Measurements from ENCODE around the gene XPO1.
A peak's percentile ranks its signal among the peaks of the same experiment; 100 is the strongest.
"Not testable (repeated sequence)": the region's sequence is repeated elsewhere in the genome, so short reads cannot be mapped to it uniquely, and the experiment has no call there.

Gene XPO1, protein sequence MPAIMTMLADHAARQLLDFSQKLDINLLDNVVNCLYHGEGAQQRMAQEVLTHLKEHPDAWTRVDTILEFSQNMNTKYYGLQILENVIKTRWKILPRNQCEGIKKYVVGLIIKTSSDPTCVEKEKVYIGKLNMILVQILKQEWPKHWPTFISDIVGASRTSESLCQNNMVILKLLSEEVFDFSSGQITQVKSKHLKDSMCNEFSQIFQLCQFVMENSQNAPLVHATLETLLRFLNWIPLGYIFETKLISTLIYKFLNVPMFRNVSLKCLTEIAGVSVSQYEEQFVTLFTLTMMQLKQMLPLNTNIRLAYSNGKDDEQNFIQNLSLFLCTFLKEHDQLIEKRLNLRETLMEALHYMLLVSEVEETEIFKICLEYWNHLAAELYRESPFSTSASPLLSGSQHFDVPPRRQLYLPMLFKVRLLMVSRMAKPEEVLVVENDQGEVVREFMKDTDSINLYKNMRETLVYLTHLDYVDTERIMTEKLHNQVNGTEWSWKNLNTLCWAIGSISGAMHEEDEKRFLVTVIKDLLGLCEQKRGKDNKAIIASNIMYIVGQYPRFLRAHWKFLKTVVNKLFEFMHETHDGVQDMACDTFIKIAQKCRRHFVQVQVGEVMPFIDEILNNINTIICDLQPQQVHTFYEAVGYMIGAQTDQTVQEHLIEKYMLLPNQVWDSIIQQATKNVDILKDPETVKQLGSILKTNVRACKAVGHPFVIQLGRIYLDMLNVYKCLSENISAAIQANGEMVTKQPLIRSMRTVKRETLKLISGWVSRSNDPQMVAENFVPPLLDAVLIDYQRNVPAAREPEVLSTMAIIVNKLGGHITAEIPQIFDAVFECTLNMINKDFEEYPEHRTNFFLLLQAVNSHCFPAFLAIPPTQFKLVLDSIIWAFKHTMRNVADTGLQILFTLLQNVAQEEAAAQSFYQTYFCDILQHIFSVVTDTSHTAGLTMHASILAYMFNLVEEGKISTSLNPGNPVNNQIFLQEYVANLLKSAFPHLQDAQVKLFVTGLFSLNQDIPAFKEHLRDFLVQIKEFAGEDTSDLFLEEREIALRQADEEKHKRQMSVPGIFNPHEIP (N-terminal part only)

DNA sequence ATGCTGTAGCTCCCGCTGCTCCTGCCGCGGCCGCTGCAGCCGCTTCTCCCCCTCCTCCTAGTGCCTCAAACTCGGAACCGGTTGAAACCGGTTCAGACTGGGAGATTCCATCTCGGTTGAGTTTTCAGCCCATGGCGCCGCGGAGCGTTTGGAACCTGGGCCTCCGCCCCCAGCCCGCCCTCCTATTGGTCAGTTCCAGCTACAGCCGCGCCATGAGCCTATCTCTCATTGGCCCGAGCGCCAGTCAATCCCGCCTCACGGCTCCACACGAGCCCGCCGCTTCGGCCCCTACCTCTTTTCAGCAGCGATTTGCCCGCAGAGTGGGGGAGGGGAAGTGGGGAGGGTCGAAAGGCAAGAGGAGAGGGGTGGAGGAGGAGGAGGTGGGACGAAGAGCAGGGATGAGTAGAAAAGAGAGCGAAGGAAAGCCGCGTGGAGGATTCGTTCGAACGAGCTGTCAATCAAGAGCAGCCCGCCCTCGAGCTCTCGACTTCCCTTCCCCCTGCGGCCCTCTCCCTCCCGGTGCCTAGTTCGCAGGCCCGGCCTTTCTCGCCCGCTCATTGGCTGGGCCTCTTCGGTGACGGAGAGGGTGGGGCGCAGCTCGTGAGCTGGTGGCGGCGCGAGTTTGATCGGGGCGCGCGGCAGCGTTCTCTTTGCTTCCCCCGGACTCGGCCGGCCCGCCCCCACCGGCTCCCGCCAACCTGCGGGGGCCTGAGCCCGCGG, at the start of gene XPO1:
TSS of gene XPO1 (minus strand) at position 157 of the 720 bp plus-strand sequence. CDS start 4,459 bp downstream, outside the sequence.
- peak within 1 kb of the TSS; percentile 95 for H3K4me3 Mint-ChIP-seq
- peak within 1 kb of the TSS; percentile 100 for H3K27ac Mint-ChIP-seq
- H3K4me1 Mint-ChIP-seq (ENCODE audit: low read depth) = peaks cover 29% of the 10 kb centered on the region
- peak; percentile 99 for DNase-seq (ENCODE audit: low spot score)
- H3K27me3 Mint-ChIP-seq (ENCODE audit: low read depth) = peaks cover 6% of the 10 kb centered on the region
- peaks cover 17% of the 10 kb centered on the region for H3K36me3 Mint-ChIP-seq (ENCODE audit: low read depth)
- H3K9me3 Mint-ChIP-seq = no peaks in the 10 kb centered on the region

DNA sequence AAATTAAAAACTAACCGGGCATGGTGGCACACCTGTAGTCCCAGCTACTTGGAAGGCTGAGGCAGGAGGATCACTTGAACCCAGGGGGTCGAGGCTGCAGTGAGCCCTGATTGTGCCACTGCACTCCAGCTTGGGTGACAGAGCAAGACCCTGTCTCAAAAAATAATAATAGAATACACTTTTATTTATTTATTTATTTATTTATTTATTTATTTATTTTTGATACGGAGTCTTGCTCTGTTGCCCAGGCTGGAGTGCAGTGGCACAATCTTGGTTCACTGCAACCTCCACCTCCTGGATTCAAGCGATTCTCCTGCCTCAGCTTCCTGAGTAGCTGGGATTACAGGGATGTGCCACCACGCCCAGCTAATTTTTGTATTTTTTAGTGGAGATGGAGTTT, 48.8 kb upstream of the XPO1 start:
- DNase-seq (ENCODE audit: low spot score); H3K4me3 Mint-ChIP-seq; H3K9me3 Mint-ChIP-seq; H3K27ac Mint-ChIP-seq; H3K4me1 Mint-ChIP-seq (ENCODE audit: low read depth); H3K36me3 Mint-ChIP-seq (ENCODE audit: low read depth); H3K27me3 Mint-ChIP-seq (ENCODE audit: low read depth): not testable (repeated sequence)

DNA sequence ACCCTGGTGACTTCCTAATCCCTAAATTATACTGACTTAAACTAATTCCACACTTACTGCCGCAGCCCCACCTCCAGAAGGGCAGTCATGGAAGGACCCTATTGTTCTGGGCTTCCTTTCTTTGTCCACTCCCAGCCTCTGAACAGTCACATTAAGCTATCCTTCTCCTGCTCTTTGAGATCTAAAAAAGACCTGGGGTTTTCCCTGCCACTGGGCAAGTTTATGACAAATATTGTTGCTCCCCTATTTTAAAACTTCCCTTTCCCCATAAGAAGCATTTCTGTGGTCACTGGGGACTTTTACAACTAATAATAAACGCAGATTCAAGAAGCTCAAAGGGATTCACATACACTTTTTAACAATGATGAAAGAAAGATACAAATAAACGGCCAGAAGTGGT, 47.2 kb upstream of the XPO1 start:
- H3K27ac Mint-ChIP-seq = no peak overlapping the region
- no peaks in the 10 kb centered on the region for H3K9me3 Mint-ChIP-seq
- H3K27me3 Mint-ChIP-seq (ENCODE audit: low read depth) = peaks cover 2% of the 10 kb centered on the region
- no peak for DNase-seq (ENCODE audit: low spot score)
- H3K36me3 Mint-ChIP-seq (ENCODE audit: low read depth) = no peaks in the 10 kb centered on the region
- no peaks in the 10 kb centered on the region for H3K4me1 Mint-ChIP-seq (ENCODE audit: low read depth)
- H3K4me3 Mint-ChIP-seq = no peak overlapping the region

DNA sequence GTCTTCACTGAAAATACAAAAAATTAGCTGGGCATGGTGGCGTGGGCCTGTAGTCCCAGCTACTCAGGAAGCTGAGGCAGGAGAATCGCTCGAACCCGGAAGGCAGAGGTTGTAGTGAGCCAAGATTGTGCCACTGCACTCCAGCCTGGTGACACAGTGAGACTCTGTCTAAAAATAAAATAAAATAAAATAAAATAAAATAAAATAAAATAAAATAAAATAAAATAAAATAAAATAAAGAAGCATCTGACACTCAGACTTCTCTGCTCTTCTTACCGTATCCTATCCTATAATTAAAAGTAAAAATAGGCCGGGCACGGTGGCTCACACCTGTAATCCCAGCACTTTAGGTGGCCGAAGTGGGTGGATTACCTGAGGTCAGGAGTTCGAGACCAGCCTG, 46.2 kb upstream of the XPO1 start:
- not testable (repeated sequence) for H3K27ac Mint-ChIP-seq

DNA sequence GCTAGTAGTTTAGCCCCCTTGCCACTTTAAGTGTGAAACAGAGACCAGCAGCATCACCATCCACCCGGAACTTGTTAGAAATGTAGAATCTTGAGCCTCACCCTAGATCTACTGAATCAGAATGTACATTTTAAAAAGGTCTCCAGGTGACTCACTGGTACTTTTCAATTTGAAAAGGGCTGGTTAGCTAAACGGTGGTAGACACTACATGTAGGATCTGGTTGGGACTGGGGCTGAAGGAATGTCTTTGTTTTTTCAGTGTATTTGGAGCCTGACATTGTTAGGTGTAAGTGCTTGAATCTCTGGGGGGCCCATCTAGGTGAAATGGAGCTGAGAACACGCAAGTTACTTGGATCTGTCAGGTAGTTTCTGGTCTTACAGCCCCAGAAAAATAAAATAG, 44.0 kb upstream of the XPO1 start:
- no peak overlapping the region for H3K27ac Mint-ChIP-seq
- H3K27me3 Mint-ChIP-seq (ENCODE audit: low read depth) = no peaks in the 10 kb centered on the region
- H3K4me3 Mint-ChIP-seq = no peak overlapping the region

More for the DNA sequence above, 46.2 kb upstream of the XPO1 start:
- not testable (repeated sequence) for H3K36me3 Mint-ChIP-seq (ENCODE audit: low read depth); H3K27me3 Mint-ChIP-seq (ENCODE audit: low read depth); H3K4me1 Mint-ChIP-seq (ENCODE audit: low read depth); H3K4me3 Mint-ChIP-seq; DNase-seq (ENCODE audit: low spot score); H3K9me3 Mint-ChIP-seq

DNA sequence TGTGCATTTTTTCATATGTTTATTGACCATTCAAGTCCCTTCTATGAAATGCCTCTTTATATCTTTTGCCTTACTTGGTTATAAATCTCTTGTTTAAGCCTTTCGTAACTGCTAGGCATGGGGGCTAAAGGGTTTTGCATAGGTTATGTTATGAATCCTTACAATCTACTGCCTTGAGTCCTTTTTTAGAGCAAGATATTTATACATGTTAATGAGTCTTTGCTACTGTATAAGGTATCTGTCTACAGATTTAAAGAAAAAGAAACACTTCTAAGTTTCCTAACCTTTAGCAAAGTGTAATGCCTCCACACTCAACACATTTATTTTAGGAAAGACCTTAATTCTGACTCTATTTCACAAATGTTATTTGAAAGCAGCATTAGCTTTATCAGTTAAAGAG, 43.6 kb upstream of the XPO1 start:
- H3K36me3 Mint-ChIP-seq (ENCODE audit: low read depth) = no peaks in the 10 kb centered on the region
- no peaks in the 10 kb centered on the region for H3K4me1 Mint-ChIP-seq (ENCODE audit: low read depth)
- no peak overlapping the region for H3K4me3 Mint-ChIP-seq
- H3K27ac Mint-ChIP-seq = no peak overlapping the region
- H3K9me3 Mint-ChIP-seq = no peaks in the 10 kb centered on the region
- no peak for DNase-seq (ENCODE audit: low spot score)
- no peaks in the 10 kb centered on the region for H3K27me3 Mint-ChIP-seq (ENCODE audit: low read depth)

More for the DNA sequence above, 44.0 kb upstream of the XPO1 start:
- DNase-seq (ENCODE audit: low spot score) = no peak
- Mint-ChIP-seq H3K9me3 (no peaks in the 10 kb centered on the region), H3K4me1 (ENCODE audit: low read depth) (no peaks in the 10 kb centered on the region), H3K36me3 (ENCODE audit: low read depth) (no peaks in the 10 kb centered on the region)

DNA sequence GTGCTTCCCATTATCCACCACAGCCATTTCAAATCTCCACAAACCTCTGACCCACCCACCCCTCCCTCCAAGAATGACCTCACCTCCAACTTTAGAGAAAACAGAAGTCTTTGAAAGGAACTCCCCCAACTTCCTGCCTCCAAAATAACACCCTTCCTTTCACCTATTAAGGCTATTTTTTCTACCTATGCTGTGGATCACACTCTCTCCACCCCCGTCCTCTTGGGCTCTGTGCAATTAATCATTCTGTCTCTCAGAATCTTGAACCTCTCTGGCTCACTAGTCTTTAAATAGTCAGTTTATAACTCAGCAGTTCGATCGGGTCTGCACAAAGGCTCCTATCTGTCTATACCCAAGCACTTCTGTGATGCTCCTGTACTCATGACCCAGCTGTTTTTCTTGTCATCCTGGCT, 37.3 kb upstream of the XPO1 start:
- DNase-seq (ENCODE audit: low spot score) = no peak
- Mint-ChIP-seq H3K9me3 (no peaks in the 10 kb centered on the region), H3K27me3 (ENCODE audit: low read depth) (no peaks in the 10 kb centered on the region), H3K4me3 (peak overlapping the region; percentile 30), H3K4me1 (ENCODE audit: low read depth) (peaks cover 8% of the 10 kb centered on the region), H3K27ac (peak overlapping the region; percentile 71), H3K36me3 (ENCODE audit: low read depth) (no peaks in the 10 kb centered on the region)

DNA sequence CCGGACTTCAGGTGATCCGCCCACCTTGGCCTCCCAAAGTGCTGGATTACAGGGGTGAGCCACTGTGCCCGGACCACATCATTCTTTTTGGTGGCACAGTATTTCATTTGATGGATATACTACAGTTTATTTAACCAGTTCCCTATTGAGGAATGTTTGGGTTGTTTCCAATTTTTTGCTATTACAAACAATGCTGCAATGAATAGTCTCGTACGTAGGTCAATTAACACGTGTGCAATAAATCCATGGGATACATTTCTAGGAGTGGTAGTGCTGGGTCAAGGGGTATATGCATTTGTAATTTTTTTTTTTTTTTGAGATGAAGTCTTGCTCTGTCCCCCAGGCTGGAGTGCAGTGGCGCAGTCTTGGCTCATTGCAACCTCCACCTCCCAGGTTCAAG, 28.4 kb upstream of the XPO1 start:
- no peak for DNase-seq (ENCODE audit: low spot score)
- no peaks in the 10 kb centered on the region for H3K9me3 Mint-ChIP-seq
- H3K4me1 Mint-ChIP-seq (ENCODE audit: low read depth) = no peaks in the 10 kb centered on the region
- no peaks in the 10 kb centered on the region for H3K36me3 Mint-ChIP-seq (ENCODE audit: low read depth)
- H3K27ac Mint-ChIP-seq = no peak overlapping the region
- H3K4me3 Mint-ChIP-seq = no peak overlapping the region
- peaks cover 3% of the 10 kb centered on the region for H3K27me3 Mint-ChIP-seq (ENCODE audit: low read depth)

DNA sequence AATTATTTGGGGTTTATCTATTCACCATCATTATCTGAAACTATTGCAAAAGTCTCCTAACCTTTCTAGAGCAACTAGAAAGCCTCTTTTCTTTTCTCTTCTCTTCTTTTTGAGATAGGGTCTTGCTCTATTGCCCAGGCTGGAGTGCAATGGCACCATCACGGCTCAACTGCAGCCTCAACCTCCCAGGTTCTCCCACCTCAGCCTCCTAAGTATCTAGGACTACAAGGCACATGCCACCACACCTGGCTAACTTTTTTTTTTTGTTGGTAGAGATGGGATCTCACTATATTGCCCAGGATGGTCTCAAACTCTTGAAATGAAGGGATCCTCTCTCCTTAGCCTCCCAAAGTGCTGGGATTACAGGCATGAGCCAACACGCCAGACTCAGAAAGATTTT, 24.5 kb upstream of the XPO1 start:
- H3K27ac Mint-ChIP-seq = no peak overlapping the region
- DNase-seq (ENCODE audit: low spot score) = no peak
- H3K27me3 Mint-ChIP-seq (ENCODE audit: low read depth) = peaks cover 6% of the 10 kb centered on the region
- H3K9me3 Mint-ChIP-seq = no peaks in the 10 kb centered on the region
- H3K4me1 Mint-ChIP-seq (ENCODE audit: low read depth) = no peaks in the 10 kb centered on the region
- no peak overlapping the region for H3K4me3 Mint-ChIP-seq
- H3K36me3 Mint-ChIP-seq (ENCODE audit: low read depth) = no peaks in the 10 kb centered on the region

DNA sequence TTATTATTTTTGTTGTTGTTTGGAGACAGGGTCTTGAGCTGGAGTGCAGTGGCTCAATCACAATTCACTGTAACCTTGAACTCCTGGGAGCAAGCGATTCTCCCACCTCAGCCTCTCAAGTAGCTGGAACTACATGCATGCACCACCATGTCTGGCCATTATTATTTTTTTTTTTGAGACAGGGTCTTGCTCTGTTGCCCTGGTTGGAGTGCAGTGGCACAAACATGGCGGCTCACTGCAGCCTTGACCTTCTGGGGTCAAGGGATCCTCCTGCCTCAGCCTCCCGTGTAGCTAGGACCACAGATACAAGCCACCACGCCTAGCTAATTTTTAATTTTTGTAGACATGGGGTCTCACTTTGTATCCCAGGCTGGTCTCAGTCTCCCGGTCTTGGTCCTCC, 20.0 kb upstream of the XPO1 start:
- H3K36me3 Mint-ChIP-seq (ENCODE audit: low read depth) = no peaks in the 10 kb centered on the region
- no peaks in the 10 kb centered on the region for H3K9me3 Mint-ChIP-seq
- no peak overlapping the region for H3K4me3 Mint-ChIP-seq
- H3K4me1 Mint-ChIP-seq (ENCODE audit: low read depth) = no peaks in the 10 kb centered on the region
- no peak overlapping the region for H3K27ac Mint-ChIP-seq
- peaks cover 8% of the 10 kb centered on the region for H3K27me3 Mint-ChIP-seq (ENCODE audit: low read depth)
- no peak for DNase-seq (ENCODE audit: low spot score)

DNA sequence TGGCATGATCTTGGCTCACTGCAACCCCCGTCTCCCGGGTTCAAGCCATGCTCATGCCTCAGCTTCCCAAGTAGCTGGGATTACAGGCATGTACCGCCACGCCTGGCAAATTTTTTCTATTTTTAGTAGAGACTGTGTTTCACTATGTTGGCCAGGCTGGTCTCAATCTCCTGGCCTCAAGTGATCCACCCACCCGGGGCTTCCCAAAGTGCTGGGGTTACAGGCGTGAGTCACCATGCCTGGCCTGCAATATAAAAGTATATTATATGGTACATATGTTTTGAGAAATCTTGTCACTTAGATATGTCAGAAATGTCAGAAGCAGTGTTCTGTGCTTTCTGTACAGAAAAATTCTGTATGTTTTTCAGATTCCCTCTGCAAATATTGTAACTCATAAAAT, 19.2 kb upstream of the XPO1 start:
- peaks cover 8% of the 10 kb centered on the region for H3K27me3 Mint-ChIP-seq (ENCODE audit: low read depth)
- DNase-seq (ENCODE audit: low spot score) = no peak
- no peaks in the 10 kb centered on the region for H3K4me1 Mint-ChIP-seq (ENCODE audit: low read depth)
- H3K9me3 Mint-ChIP-seq = no peaks in the 10 kb centered on the region
- H3K27ac Mint-ChIP-seq = no peak overlapping the region
- H3K4me3 Mint-ChIP-seq = no peak overlapping the region
- no peaks in the 10 kb centered on the region for H3K36me3 Mint-ChIP-seq (ENCODE audit: low read depth)

DNA sequence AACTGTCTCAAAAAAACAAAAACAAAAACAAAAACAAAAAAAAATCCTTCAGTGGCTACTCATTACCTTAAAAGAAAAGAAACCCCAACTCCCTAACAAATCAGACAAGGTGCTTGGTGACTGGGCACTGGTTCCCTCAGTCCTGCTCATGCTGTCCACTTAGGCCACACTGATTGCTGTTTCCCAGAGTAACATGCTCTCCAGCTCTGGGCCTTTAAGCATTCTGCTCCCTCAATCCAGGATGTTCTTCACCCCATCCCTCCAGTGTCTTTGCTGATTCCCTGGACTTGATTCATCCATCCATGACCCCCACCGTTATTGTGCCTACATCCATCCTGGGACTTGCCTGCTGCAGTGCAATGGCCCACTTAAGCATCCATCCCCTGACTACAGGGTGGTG, 16.4 kb upstream of the XPO1 start:
- no peaks in the 10 kb centered on the region for H3K9me3 Mint-ChIP-seq
- peaks cover 9% of the 10 kb centered on the region for H3K27me3 Mint-ChIP-seq (ENCODE audit: low read depth)
- DNase-seq (ENCODE audit: low spot score) = no peak

DNA sequence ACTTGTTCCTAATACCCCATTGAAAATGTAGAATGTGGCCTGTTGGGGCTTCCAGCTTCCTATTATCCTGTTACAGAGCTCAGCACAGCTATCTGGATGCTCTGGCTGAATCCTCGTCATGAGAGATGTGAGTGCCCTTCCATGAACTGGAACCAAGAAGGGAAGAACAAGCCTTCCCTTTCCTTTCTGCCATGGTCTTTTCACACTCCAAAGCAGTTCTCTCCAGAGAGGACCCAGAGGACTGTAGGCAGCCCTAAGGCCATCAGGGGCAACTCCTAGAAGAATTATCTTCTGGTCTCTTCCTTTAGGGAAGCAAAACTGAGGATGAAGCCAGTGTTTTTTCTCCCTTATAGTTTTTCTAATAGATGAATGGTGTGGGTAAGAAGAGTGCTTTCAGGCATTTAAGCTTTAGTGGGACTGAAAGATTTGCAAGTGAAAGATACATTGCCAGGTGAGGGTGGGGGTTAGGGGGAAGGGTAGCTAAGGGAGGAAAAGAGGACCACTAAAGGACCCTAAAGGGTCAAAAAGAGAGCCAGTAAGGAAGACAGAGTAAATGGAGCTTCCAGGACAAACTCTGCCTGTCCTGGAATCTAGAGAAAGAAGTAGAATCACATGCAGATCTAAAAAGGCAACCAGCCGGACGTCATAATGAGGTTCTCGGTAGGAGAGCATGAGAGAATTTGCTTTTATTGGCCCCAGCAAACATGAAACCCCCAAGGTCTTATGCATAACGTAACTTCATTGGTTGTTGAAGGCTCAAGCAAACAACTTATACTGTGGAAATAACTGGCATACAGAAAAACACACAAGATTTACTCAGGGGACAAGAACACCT, 12.4 kb upstream of the XPO1 start:
- Mint-ChIP-seq H3K36me3 (ENCODE audit: low read depth) (no peaks in the 10 kb centered on the region), H3K27me3 (ENCODE audit: low read depth) (peaks cover 12% of the 10 kb centered on the region), H3K27ac (no peak overlapping the region), H3K9me3 (no peaks in the 10 kb centered on the region), H3K4me3 (no peak overlapping the region), H3K4me1 (ENCODE audit: low read depth) (no peaks in the 10 kb centered on the region)
- no peak for DNase-seq (ENCODE audit: low spot score)

More for the DNA sequence above, 16.4 kb upstream of the XPO1 start:
- Mint-ChIP-seq H3K4me1 (ENCODE audit: low read depth) (no peaks in the 10 kb centered on the region), H3K4me3 (no peak overlapping the region), H3K36me3 (ENCODE audit: low read depth) (no peaks in the 10 kb centered on the region), H3K27ac (no peak overlapping the region)
